ENCODE measurements around the gene TSPAN3. TPM values are rescaled to one million over a fixed set of nuclear protein-coding genes. Genes with fewer than 3 reads are reported as not detected.
A peak's percentile ranks its signal among the peaks of the same experiment; 100 is the strongest.

TSPAN3 gene
- total RNA-seq, 1 donor from 2014 or later, result 359 TPM

DNA sequence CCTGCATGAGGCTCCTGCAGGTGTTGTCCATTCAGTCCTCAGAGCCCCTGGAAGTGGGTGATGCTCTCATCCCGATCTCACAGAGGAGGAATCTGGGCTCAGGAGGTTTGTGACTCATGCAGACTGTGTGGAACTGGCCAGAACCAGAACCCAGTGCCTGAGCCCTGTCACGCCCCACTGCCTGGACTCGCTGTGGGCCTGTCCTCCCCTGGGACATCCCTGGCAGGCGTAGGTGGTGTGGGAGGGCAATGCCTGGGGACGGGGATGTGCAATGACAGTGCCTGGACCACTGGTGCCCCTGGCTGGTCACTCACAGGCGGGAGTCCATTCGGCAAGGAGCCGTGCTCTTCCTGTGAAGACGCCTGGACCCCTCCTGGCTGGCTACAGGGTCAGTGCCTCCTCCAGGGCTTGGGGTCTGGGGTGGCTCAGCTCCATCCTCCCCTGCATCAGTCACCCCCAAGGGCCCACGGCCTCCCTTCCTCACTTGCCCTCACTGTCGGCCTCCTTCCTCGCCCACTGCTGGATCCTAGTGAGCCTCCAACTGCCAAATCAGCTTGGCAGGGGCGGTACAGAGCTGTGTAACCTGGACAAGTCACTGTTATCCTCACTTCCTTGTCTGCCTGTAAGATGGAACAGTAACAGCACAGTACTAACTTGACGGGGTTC is 61.1 kb downstream of the TSPAN3 start:
- Histone ChIP-seq H3K36me3 (no peaks in the 10 kb centered on the region), H3K4me3 (no peak overlapping the region), H3K27ac (no peak overlapping the region), H3K9me3 (no peaks in the 10 kb centered on the region), H3K27me3 (no peaks in the 10 kb centered on the region), H3K4me1 (no peaks in the 10 kb centered on the region)
- no peak for ATAC-seq
- no peak for DNase-seq
- intact Hi-C loops (cut with DNase I), result no loop called here
- TF ChIP-seq, protein P1, sequence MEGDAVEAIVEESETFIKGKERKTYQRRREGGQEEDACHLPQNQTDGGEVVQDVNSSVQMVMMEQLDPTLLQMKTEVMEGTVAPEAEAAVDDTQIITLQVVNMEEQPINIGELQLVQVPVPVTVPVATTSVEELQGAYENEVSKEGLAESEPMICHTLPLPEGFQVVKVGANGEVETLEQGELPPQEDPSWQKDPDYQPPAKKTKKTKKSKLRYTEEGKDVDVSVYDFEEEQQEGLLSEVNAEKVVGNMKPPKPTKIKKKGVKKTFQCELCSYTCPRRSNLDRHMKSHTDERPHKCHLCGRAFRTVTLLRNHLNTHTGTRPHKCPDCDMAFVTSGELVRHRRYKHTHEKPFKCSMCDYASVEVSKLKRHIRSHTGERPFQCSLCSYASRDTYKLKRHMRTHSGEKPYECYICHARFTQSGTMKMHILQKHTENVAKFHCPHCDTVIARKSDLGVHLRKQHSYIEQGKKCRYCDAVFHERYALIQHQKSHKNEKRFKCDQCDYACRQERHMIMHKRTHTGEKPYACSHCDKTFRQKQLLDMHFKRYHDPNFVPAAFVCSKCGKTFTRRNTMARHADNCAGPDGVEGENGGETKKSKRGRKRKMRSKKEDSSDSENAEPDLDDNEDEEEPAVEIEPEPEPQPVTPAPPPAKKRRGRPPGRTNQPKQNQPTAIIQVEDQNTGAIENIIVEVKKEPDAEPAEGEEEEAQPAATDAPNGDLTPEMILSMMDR (IDR thresholded peaks at IDR 0.05), result no peak

- no peaks in the 10 kb centered on the region for H3K27me3 ChIP-seq
- H3K4me3 ChIP-seq, result no peak overlapping the region
- no peaks in the 10 kb centered on the region for H3K36me3 ChIP-seq
- ATAC-seq (no peak), DNase-seq (no peak)
- H3K4me1 ChIP-seq, result no peaks in the 10 kb centered on the region
- no peaks in the 10 kb centered on the region for H3K9me3 ChIP-seq
- H3K27ac ChIP-seq, result no peak overlapping the region
- intact Hi-C loops (cut with DNase I), result no loop called here
- TF ChIP-seq, protein P1 (IDR thresholded peaks at IDR 0.05), result no peak
Observed at GRCh38 chr15:77009176-77009575, 61.7 kb downstream of the TSPAN3 start.

GRCh38 chr15:77004189-77004588 is 66.7 kb downstream of the TSPAN3 start:
- intact Hi-C loops (cut with DNase I), result no loop called here
- peak; percentile 82 for DNase-seq
- TF ChIP-seq, protein P1 (IDR thresholded peaks at IDR 0.05), result no peak

DNA sequence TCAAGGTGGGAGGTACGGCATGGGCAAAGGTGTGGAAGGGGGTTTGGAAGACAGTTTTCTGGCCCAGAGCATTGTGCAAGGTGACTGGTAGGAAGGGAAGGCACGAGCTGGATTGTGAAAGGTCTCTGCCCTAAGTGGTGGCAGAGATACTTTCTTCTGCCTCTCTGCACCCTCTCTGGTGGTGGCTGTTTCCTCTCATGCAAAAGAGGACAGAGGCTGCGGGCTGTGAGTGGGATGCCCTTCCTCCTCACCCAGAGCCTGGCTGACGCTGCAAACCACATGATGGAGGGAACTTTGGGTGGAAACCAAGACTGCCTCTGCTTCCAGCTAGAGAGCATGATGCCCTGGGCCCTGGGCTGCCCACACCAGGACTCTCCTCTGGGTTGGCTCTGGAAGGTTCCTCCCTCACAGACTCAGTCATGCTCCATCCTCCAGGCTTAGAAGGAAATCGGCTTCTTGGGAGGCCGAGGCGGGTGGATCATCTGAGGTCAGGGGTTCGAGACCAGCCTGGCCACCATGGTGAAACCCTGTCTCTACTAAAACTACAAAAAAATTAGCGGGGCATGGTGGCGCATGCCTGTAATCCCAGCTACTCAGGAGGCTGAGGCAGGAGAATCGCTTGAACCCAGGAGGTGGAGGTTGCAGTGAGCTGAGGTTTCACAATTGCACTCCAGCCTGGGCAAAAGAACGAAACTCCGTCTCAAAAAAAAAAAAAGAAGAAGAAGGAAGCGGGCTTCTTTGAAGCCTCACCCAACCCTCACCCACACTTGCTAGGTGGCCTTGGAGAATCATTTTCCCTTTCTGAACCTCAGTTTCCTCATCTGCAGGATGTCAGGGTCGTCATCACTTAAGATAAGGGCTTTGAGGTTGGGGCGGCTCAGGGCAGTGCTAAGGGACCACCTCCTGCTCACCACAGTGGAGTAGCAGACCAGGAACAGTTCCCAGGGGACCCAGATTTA is 67.7 kb downstream of the TSPAN3 start:
- no peaks in the 10 kb centered on the region for H3K4me1 ChIP-seq
- TF ChIP-seq, protein P1 (IDR thresholded peaks at IDR 0.05), result no peak
- intact Hi-C loops (cut with DNase I), result no loop called here
- DNase-seq (peak; percentile 83), ATAC-seq (peak; percentile 93)
- peak overlapping the region; percentile 55 for H3K27ac ChIP-seq
- H3K36me3 ChIP-seq, result no peaks in the 10 kb centered on the region
- H3K9me3 ChIP-seq, result no peaks in the 10 kb centered on the region
- no peak overlapping the region for H3K4me3 ChIP-seq
- no peaks in the 10 kb centered on the region for H3K27me3 ChIP-seq

More at GRCh38 chr15:77004189-77004588, 66.7 kb downstream of the TSPAN3 start:
- Histone ChIP-seq H3K36me3 (no peaks in the 10 kb centered on the region), H3K4me1 (no peaks in the 10 kb centered on the region), H3K27me3 (no peaks in the 10 kb centered on the region), H3K27ac (peak overlapping the region; percentile 11), H3K4me3 (no peak overlapping the region), H3K9me3 (no peaks in the 10 kb centered on the region)
- peak; percentile 80 for ATAC-seq

DNA sequence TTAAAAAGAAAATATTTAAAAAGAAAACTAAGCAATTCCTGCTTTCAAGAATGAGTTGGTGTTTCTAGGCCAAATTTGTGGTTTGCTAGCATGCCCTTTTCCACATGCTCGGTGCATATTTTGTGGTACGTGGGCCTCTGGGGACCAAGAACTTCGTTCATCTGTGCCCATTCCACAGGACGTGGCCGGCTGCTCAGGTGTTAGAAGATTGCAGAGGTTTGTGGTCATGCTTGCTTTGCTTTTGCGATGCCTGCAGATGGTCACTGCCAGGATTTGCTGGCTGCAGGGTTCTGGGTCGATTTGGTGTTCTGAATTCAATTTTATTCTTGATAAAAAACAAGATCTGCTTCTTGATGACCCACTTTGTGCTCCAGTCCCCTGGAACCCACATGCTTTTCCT is 68.5 kb downstream of the TSPAN3 start:
- TF ChIP-seq, protein P1 (IDR thresholded peaks at IDR 0.05), result no peak
- Histone ChIP-seq H3K27me3 (no peaks in the 10 kb centered on the region), H3K4me1 (no peaks in the 10 kb centered on the region), H3K36me3 (no peaks in the 10 kb centered on the region), H3K27ac (peak overlapping the region; percentile 55), H3K9me3 (no peaks in the 10 kb centered on the region), H3K4me3 (no peak overlapping the region)
- DNase-seq, result no peak
- ATAC-seq, result no peak
- intact Hi-C loops (cut with DNase I), result no loop called here

All from upper lobe of right lung (tissue), 1 donor.